Stomach (tissue), 9 donors: ENCODE results near the gene WDR1. TPM values are rescaled to one million over a fixed set of nuclear protein-coding genes. Genes with fewer than 3 reads are reported as not detected.
A peak's percentile ranks its signal among the peaks of the same experiment; 100 is the strongest.

Experiments used
- DNase-seq, 2 donors: peaks; one replicate each; pipeline versions ENCODE4 v3.0.0 to v3.0.0-alpha.2; 2013 to 2019
- H3K27ac ChIP-seq, 5 donors: fragments of 200-600 bp in 4 of 5; sonication (generic) in 4 of 5; one replicate each; pipeline ENCODE4 v1.5.1; 2013 to 2019; ENCODE audit warnings: mild to moderate bottlenecking in 1 of 5, moderate library complexity in 1 of 5
- H3K27me3 ChIP-seq, 3 donors: fragments of 200-600 bp; sonication (generic); one replicate each; pipeline ENCODE4 v1.5.1; 2017 to 2019; ENCODE audit warnings: mixed run types in 1 of 3
- H3K36me3 ChIP-seq, 4 donors: fragments of 200-600 bp; sonication (generic); 1 replicate in 3 of 4; 2 replicates in 1 of 4; pipeline ENCODE4 v1.5.1; 2016 to 2019
- H3K4me1 ChIP-seq, 4 donors: fragments of 200-600 bp; sonication (generic); one replicate each; pipeline ENCODE4 v1.5.1; 2016 to 2019
- H3K4me3 ChIP-seq, 4 donors: fragments of 200-600 bp; sonication (generic) in 3 of 4; one replicate each; pipeline ENCODE4 v1.5.1; 2016 to 2019; ENCODE audit warnings: mild to moderate bottlenecking in 1 of 4
- H3K9me3 ChIP-seq, 4 donors: fragments of 200-600 bp; sonication (generic); one replicate each; pipeline ENCODE4 v1.5.1; 2016 to 2019
- EP300 ChIP-seq: sonication (generic); formaldehyde crosslinking; IDR thresholded peaks from one replicate; pipeline ENCODE4 v1.6.1; 2017; ENCODE audit warnings: antibody characterized with exemption
- POLR2A ChIP-seq, 4 donors: fragments of 450-650 bp; IDR thresholded peaks; one replicate each; pipeline ENCODE4 v1.6.1; 2016; ENCODE audit warnings: antibody characterized with exemption in 4 of 4, control low read depth in 2 of 4, mild to moderate bottlenecking in 1 of 4, moderate library complexity in 1 of 4
- POLR2AphosphoS5 ChIP-seq, 3 donors: sonication (generic); formaldehyde crosslinking; IDR thresholded peaks; one replicate each; pipeline ENCODE4 v1.6.1; 2016; ENCODE audit warnings: antibody characterized with exemption in 3 of 3
- WGBS, 5 donors: extraction: QIAGEN DNeasy Blood & Tissue Kit in 3 of 5; methylation state at CpG; one replicate each; pipeline versions ENCODE4 v1.1.5 to v1.1.7; 2013 to 2018; 5-methylcytosine and 5-hydroxymethylcytosine counted together
- intact Hi-C: fragments of 100-400 bp; cut with DNase I; formaldehyde crosslinking; loops from one replicate; pipeline ENCODE4 v1.15.1; 2023; ENCODE audit warnings: low total_unique reads
- polyA plus RNA-seq, 3 donors: library from polyadenylated mRNA; stranded (reverse); fragments of 200-250 nt; gene quantifications; one replicate each; pipeline ENCODE4 v1.2.3, GENCODE V29; 2013
- total RNA-seq, 5 donors: library from RNA; depleted of rRNA; stranded (reverse); fragments of >200 nt; gene quantifications; one replicate each; pipeline versions ENCODE4 v1.1.0 to v1.2.3, GENCODE V29; 2014 to 2016
- TF ChIP-seq, protein P1 (sequence below), 7 experiments: fragments of 450-650 bp in 4 of 7; fragments of 200-600 bp in 3 of 7; sonication (generic) in 3 of 7; IDR thresholded peaks; one replicate each; pipeline ENCODE4 v1.5.1; 2016 to 2019; ENCODE audit warnings: antibody characterized with exemption in 7 of 7, control low read depth in 2 of 7, mild to moderate bottlenecking in 1 of 7
- donor health status: healthy with polysubstance abuse.
- donor health status: Bipolar disorder and iron deficiency.
- donor health status: healthy.

WDR1 gene
- total and polyA plus RNA-seq, 8 donors = 52.4 to 167 (median 110) TPM

- 74 to 89% (median 76%) methylated on average over 5 of the region's 5 CpGs for WGBS, 5 donors
- no peak for TF ChIP-seq POLR2A (IDR thresholded peaks at IDR 0.05)
- TF ChIP-seq EP300 = no peak
- TF ChIP-seq, protein P1, sequence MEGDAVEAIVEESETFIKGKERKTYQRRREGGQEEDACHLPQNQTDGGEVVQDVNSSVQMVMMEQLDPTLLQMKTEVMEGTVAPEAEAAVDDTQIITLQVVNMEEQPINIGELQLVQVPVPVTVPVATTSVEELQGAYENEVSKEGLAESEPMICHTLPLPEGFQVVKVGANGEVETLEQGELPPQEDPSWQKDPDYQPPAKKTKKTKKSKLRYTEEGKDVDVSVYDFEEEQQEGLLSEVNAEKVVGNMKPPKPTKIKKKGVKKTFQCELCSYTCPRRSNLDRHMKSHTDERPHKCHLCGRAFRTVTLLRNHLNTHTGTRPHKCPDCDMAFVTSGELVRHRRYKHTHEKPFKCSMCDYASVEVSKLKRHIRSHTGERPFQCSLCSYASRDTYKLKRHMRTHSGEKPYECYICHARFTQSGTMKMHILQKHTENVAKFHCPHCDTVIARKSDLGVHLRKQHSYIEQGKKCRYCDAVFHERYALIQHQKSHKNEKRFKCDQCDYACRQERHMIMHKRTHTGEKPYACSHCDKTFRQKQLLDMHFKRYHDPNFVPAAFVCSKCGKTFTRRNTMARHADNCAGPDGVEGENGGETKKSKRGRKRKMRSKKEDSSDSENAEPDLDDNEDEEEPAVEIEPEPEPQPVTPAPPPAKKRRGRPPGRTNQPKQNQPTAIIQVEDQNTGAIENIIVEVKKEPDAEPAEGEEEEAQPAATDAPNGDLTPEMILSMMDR (IDR thresholded peaks at IDR 0.05) = no peak
- no peak for TF ChIP-seq POLR2AphosphoS5 (IDR thresholded peaks at IDR 0.05)
- Histone ChIP-seq H3K27ac (no peak overlapping the region), H3K9me3 (no peaks in the 10 kb centered on the region), H3K36me3 (no peaks in the 10 kb centered on the region), H3K4me3 (no peak overlapping the region), H3K4me1 (no peaks in the 10 kb centered on the region), H3K27me3 (peaks cover 0 to 11% (median 0%) of the 10 kb centered on the region in 3 donors)
- intact Hi-C loops = no loop called here
- DNase-seq = no peak
Observed at GRCh38 chr4:10050721-10051120, 65.9 kb downstream of the WDR1 start.

DNA sequence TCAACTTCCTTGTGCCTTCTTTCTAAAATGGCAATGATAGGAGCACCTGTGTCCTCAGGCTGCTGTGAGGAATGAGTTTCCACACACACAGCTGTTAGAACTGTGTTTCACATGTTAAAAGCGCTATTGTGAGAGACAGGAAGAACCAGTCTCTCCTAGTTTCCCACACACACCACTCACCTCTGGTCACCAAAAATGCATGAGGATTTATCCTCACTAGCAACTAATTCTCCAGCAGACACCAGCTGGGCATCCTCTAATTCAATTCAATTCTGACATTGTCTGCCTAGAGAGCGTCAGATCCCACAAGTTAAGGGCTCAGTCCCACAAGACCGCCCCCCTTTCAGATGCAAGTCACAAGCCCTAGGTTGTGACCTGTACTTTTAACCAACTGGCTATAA lies 66.3 kb downstream of the WDR1 start:
- Histone ChIP-seq H3K4me1 (no peaks in the 10 kb centered on the region), H3K9me3 (no peaks in the 10 kb centered on the region), H3K36me3 (no peaks in the 10 kb centered on the region), H3K27me3 (peaks cover 0 to 11% (median 0%) of the 10 kb centered on the region in 3 donors), H3K4me3 (no peak overlapping the region), H3K27ac (no peak overlapping the region)
- WGBS, 5 donors = 68 to 84% (median 77%) methylated on average over 3 of the region's 3 CpGs
- peak in 1 of 2 donors; percentile 43 for DNase-seq
- intact Hi-C loops = no loop called here
- TF ChIP-seq, protein P1 (IDR thresholded peaks at IDR 0.05) = no peak
- TF ChIP-seq POLR2AphosphoS5 (IDR thresholded peaks at IDR 0.05) = no peak
- TF ChIP-seq EP300 = no peak

- no peaks in the 10 kb centered on the region for H3K9me3 ChIP-seq
- H3K27ac ChIP-seq = no peak overlapping the region
- intact Hi-C loops = no loop called here
- H3K36me3 ChIP-seq = no peaks in the 10 kb centered on the region
- no peaks in the 10 kb centered on the region for H3K4me1 ChIP-seq
- TF ChIP-seq POLR2A (IDR thresholded peaks at IDR 0.05) = no peak
- TF ChIP-seq, protein P1 (IDR thresholded peaks at IDR 0.05) = no peak
- TF ChIP-seq POLR2AphosphoS5 (IDR thresholded peaks at IDR 0.05) = no peak
- no peak overlapping the region for H3K4me3 ChIP-seq
- DNase-seq = no peak
- H3K27me3 ChIP-seq = peaks cover 0 to 11% (median 0%) of the 10 kb centered on the region in 3 donors
- 55 to 82% (median 69%) methylated on average over 4 of the region's 4 CpGs for WGBS, 5 donors
Observed at GRCh38 chr4:10048941-10049697, 67.5 kb downstream of the WDR1 start.

- Histone ChIP-seq H3K36me3 (no peaks in the 10 kb centered on the region), H3K4me1 (no peaks in the 10 kb centered on the region), H3K9me3 (peaks cover 0 to under 1% (median 0%) of the 10 kb centered on the region in 4 donors), H3K4me3 (no peak overlapping the region), H3K27ac (no peak overlapping the region), H3K27me3 (peaks cover 0 to 11% (median 0%) of the 10 kb centered on the region in 3 donors)
- no peak for DNase-seq
- TF ChIP-seq EP300 (no peak), POLR2AphosphoS5 (IDR thresholded peaks at IDR 0.05) (no peak), POLR2A (IDR thresholded peaks at IDR 0.05) (no peak)
- TF ChIP-seq, protein P1 (IDR thresholded peaks at IDR 0.05) = no peak
- 82 to 88% (median 83%) methylated on average over 5 of the region's 5 CpGs for WGBS, 5 donors
- intact Hi-C loops = no loop called here
Observed at GRCh38 chr4:10047967-10048366, 68.6 kb downstream of the WDR1 start.
